Natural killer cell (primary cell): ENCODE results near the gene MAB21L4. TPM values are rescaled to one million over a fixed set of nuclear protein-coding genes. Genes with fewer than 3 reads are reported as not detected.

Experiments
- ATAC-seq, 3 donors: fragments of 150-1000 bp in 2 of 3; fragments of 200-7000 bp in 1 of 3; cut with Tn5 transposase; 1 replicate in 1 of 3; 2 replicates in 2 of 3; pipeline ENCODE4 v1.10.0; 2021; ENCODE audit warnings: mild to moderate bottlenecking in 2 of 3, moderate library complexity in 2 of 3
- DNase-seq, 2 donors: peaks; one replicate each; pipeline versions ENCODE4 v3.0.0 to v3.0.0-alpha.2; 2013 to 2021; ENCODE audit warnings: mixed read lengths in 1 of 2
- H3K27ac ChIP-seq: one replicate; pipeline ENCODE4 v1.5.1; 2013; ENCODE audit warnings: mild to moderate bottlenecking, low read length
- H3K27me3 ChIP-seq: one replicate; pipeline ENCODE4 v1.6.1; 2013; ENCODE audit warnings: low read length; ENCODE audit not compliant: control insufficient read depth, insufficient read depth
- H3K36me3 ChIP-seq: one replicate; pipeline ENCODE4 v1.6.1; 2013; ENCODE audit warnings: low read length; ENCODE audit not compliant: control insufficient read depth, insufficient read depth
- H3K4me1 ChIP-seq: one replicate; pipeline ENCODE4 v1.6.1; 2013; ENCODE audit warnings: low read length; ENCODE audit not compliant: control insufficient read depth, insufficient read depth
- H3K4me3 ChIP-seq: one replicate; pipeline ENCODE4 v1.5.1; 2013; ENCODE audit warnings: low read length
- H3K9me3 ChIP-seq: one replicate; pipeline ENCODE4 v1.6.1; 2013; ENCODE audit warnings: low read length; ENCODE audit not compliant: control insufficient read depth, insufficient read depth
- H3K27ac Mint-ChIP-seq, 2 donors: one replicate each; pipeline ENCODE4 v1.8.0; 2022; ENCODE audit warnings: mild to moderate bottlenecking in 2 of 2, mixed read lengths in 2 of 2, moderate library complexity in 1 of 2
- H3K27me3 Mint-ChIP-seq, 2 donors: one replicate each; pipeline ENCODE4 v1.8.0; 2022; ENCODE audit warnings: low read depth in 2 of 2, mixed read lengths in 2 of 2
- H3K36me3 Mint-ChIP-seq: one replicate; pipeline ENCODE4 v1.8.0; 2022; ENCODE audit warnings: mixed read lengths
- H3K4me1 Mint-ChIP-seq, 2 donors: one replicate each; pipeline ENCODE4 v1.8.0; 2022; ENCODE audit warnings: mixed read lengths in 2 of 2
- H3K4me3 Mint-ChIP-seq: one replicate; pipeline ENCODE4 v1.8.0; 2022; ENCODE audit warnings: mild to moderate bottlenecking, moderate library complexity, mixed read lengths
- H3K9me3 Mint-ChIP-seq, 2 donors: one replicate each; pipeline ENCODE4 v1.8.0; 2022; ENCODE audit warnings: mixed read lengths in 2 of 2
- CTCF ChIP-seq: fragments of 200-600 bp; IDR thresholded peaks from one replicate; pipeline ENCODE4 v1.8.0; 2022; ENCODE audit warnings: antibody characterized with exemption
- WGBS: methylation state at CpG from one replicate; pipeline ENCODE4 v1.1.7; 2013; ENCODE audit warnings: missing lambda C conversion rate; ENCODE audit not compliant: insufficient coverage; 5-methylcytosine and 5-hydroxymethylcytosine counted together
- intact Hi-C: fragments of 100-400 bp; cut with micrococcal nuclease; formaldehyde crosslinking; loops from one replicate; pipeline ENCODE4 v1.14.2; 2022
- total RNA-seq, 4 donors: library from RNA; stranded (reverse); fragments of 120-200 nt in 1 of 4; gene quantifications; one replicate each; pipeline versions ENCODE4 v1.2.3 to v1.2.4, GENCODE V29; 2013 to 2022

Gene MAB21L4
- total RNA-seq, 3 donors from 2014 or later (not counting 1 experiment from before 2014, with no cell fraction given), result not detected

- Mint-ChIP-seq H3K27ac (no peak overlapping the region), H3K9me3 (no peaks in the 10 kb centered on the region), H3K4me3 (no peak overlapping the region), H3K36me3 (no peaks in the 10 kb centered on the region), H3K4me1 (no peaks in the 10 kb centered on the region), H3K27me3 (no peaks in the 10 kb centered on the region)
- TF ChIP-seq CTCF, result no peak
- H3K27ac ChIP-seq, result no peak overlapping the region
- no peak overlapping the region for H3K4me3 ChIP-seq
- no peaks in the 10 kb centered on the region for H3K4me1 ChIP-seq
- H3K9me3 ChIP-seq, result no peaks in the 10 kb centered on the region
- intact Hi-C loops, result no loop called here
- no peak for ATAC-seq
- WGBS, result 88% methylated on average over 17 of the region's 17 CpGs
- H3K36me3 ChIP-seq, result no peaks in the 10 kb centered on the region
- H3K27me3 ChIP-seq, result no peaks in the 10 kb centered on the region
- DNase-seq, result no peak
Measured at GRCh38 chr2:240872317-240873097, 23.4 kb downstream of the MAB21L4 start.

GRCh38 chr2:240871071-240871958, 24.6 kb downstream of the MAB21L4 start:
- Mint-ChIP-seq H3K27me3 (no peaks in the 10 kb centered on the region), H3K36me3 (no peaks in the 10 kb centered on the region), H3K4me3 (no peak overlapping the region), H3K4me1 (no peaks in the 10 kb centered on the region), H3K27ac (no peak overlapping the region), H3K9me3 (no peaks in the 10 kb centered on the region)
- no peak for DNase-seq
- no peak overlapping the region for H3K27ac ChIP-seq
- H3K36me3 ChIP-seq, result no peaks in the 10 kb centered on the region
- no peak for TF ChIP-seq CTCF
- intact Hi-C loops, result no loop called here
- ATAC-seq, result no peak
- H3K4me3 ChIP-seq, result no peak overlapping the region
- WGBS, result 85% methylated on average over 16 of the region's 16 CpGs
- H3K9me3 ChIP-seq, result no peaks in the 10 kb centered on the region
- no peaks in the 10 kb centered on the region for H3K4me1 ChIP-seq
- no peaks in the 10 kb centered on the region for H3K27me3 ChIP-seq

- Mint-ChIP-seq H3K27me3 (peaks cover 0 to 4% of the 10 kb centered on the region in 2 donors), H3K36me3 (no peaks in the 10 kb centered on the region), H3K4me3 (no peak overlapping the region), H3K9me3 (no peaks in the 10 kb centered on the region), H3K27ac (no peak overlapping the region), H3K4me1 (peaks cover 0 to 3% of the 10 kb centered on the region in 2 donors)
- Histone ChIP-seq H3K27ac (no peak overlapping the region), H3K27me3 (no peaks in the 10 kb centered on the region), H3K36me3 (no peaks in the 10 kb centered on the region), H3K4me1 (no peaks in the 10 kb centered on the region), H3K4me3 (no peak overlapping the region), H3K9me3 (no peaks in the 10 kb centered on the region)
- no peak for ATAC-seq
- TF ChIP-seq CTCF, result no peak
- 86% methylated on average over 14 of the region's 15 CpGs for WGBS
- no peak for DNase-seq
- intact Hi-C loops, result no loop called here
Measured at GRCh38 chr2:240869956-240870875, 25.7 kb downstream of the MAB21L4 start.
